ENCODE data around the gene ZNF296. TPM values are rescaled to one million over a fixed set of nuclear protein-coding genes. Genes with fewer than 3 reads are reported as not detected.

Gene ZNF296
- polyA plus RNA-seq, 1 donor from 2014 or later: 1.4 TPM

DNA sequence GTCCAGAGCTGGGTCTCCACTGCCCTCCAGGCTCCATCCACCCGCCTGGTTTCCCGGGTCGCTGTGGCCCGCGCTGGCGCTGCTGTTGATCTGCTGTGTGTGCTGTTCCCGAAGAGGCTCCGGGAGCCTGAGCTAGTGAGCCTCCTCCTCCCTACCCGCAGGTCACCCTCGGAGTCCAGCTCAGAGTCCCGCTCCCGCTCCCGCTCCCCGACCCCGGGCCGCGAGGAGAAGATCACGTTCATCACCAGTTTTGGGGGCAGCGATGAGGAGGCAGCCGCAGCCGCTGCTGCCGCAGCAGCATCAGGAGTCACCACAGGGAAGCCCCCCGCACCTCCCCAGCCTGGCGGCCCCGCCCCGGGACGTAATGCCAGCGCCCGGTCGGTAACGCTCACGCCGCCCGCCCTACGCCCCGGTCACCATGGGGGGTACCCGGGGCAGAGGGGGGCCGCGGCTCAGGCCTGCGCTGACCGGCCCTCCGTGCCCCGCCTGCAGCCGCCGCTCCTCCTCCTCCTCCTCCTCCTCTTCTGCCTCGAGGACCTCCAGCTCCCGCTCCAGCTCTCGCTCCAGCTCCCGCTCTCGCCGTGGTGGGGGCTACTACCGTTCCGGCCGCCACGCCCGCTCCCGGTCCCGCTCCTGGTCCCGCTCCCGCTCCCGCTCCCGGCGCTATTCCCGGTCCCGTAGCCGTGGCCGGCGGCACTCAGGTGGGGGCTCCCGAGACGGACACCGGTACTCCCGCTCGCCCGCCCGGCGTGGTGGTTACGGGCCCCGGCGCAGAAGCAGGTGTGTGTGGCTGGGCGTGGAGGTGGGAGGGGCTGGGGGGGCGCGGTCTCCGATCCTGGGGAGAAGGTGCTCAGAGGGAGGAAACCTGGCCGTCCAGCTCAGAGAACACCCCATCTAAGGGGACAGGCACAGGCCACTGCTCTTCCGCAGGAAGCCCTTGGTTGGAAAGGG lies 12.2 kb downstream of the ZNF296 start:
- no peak overlapping the region for H3K4me2 ChIP-seq (ENCODE audit: low read length)
- H3K9ac ChIP-seq (ENCODE audit: low read length): no peak overlapping the region
- no peaks in the 10 kb centered on the region for H3K9me2 ChIP-seq (ENCODE audit: insufficient read depth, low read length)
- no peaks in the 10 kb centered on the region for H3K79me2 ChIP-seq (replicated peaks; ENCODE audit: insufficient read depth, low read length)
- no peak overlapping the region for H2AFZ ChIP-seq (ENCODE audit: low read depth, low read length)
- H3K27me3 ChIP-seq (ENCODE audit: insufficient read depth, low read depth, low read length): no peaks in the 10 kb centered on the region
- TF ChIP-seq, protein P1, sequence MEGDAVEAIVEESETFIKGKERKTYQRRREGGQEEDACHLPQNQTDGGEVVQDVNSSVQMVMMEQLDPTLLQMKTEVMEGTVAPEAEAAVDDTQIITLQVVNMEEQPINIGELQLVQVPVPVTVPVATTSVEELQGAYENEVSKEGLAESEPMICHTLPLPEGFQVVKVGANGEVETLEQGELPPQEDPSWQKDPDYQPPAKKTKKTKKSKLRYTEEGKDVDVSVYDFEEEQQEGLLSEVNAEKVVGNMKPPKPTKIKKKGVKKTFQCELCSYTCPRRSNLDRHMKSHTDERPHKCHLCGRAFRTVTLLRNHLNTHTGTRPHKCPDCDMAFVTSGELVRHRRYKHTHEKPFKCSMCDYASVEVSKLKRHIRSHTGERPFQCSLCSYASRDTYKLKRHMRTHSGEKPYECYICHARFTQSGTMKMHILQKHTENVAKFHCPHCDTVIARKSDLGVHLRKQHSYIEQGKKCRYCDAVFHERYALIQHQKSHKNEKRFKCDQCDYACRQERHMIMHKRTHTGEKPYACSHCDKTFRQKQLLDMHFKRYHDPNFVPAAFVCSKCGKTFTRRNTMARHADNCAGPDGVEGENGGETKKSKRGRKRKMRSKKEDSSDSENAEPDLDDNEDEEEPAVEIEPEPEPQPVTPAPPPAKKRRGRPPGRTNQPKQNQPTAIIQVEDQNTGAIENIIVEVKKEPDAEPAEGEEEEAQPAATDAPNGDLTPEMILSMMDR (IDR thresholded peaks at IDR 0.05; ENCODE audit: poor library complexity, severe bottlenecking): no peak
- TF ChIP-seq MXI1 (conservative IDR thresholded peaks at IDR 0.05; ENCODE audit: poor library complexity, severe bottlenecking): no peak
- TF ChIP-seq, protein P2, sequence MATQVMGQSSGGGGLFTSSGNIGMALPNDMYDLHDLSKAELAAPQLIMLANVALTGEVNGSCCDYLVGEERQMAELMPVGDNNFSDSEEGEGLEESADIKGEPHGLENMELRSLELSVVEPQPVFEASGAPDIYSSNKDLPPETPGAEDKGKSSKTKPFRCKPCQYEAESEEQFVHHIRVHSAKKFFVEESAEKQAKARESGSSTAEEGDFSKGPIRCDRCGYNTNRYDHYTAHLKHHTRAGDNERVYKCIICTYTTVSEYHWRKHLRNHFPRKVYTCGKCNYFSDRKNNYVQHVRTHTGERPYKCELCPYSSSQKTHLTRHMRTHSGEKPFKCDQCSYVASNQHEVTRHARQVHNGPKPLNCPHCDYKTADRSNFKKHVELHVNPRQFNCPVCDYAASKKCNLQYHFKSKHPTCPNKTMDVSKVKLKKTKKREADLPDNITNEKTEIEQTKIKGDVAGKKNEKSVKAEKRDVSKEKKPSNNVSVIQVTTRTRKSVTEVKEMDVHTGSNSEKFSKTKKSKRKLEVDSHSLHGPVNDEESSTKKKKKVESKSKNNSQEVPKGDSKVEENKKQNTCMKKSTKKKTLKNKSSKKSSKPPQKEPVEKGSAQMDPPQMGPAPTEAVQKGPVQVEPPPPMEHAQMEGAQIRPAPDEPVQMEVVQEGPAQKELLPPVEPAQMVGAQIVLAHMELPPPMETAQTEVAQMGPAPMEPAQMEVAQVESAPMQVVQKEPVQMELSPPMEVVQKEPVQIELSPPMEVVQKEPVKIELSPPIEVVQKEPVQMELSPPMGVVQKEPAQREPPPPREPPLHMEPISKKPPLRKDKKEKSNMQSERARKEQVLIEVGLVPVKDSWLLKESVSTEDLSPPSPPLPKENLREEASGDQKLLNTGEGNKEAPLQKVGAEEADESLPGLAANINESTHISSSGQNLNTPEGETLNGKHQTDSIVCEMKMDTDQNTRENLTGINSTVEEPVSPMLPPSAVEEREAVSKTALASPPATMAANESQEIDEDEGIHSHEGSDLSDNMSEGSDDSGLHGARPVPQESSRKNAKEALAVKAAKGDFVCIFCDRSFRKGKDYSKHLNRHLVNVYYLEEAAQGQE (IDR thresholded peaks at IDR 0.05; ENCODE audit: borderline replicate concordance): no peak
- no peak for TF ChIP-seq POLR2AphosphoS5 (IDR thresholded peaks at IDR 0.05)
- TF ChIP-seq RAD21 (conservative IDR thresholded peaks at IDR 0.05): no peak
- no peak for TF ChIP-seq EZH2 (IDR thresholded peaks at IDR 0.05; ENCODE audit: borderline replicate concordance, insufficient read depth, low read length, poor library complexity, severe bottlenecking)
- TF ChIP-seq SMC3 (conservative IDR thresholded peaks at IDR 0.05; ENCODE audit: poor library complexity): no peak
- TF ChIP-seq TAF1 (IDR thresholded peaks at IDR 0.05; ENCODE audit: low read depth): no peak
- TF ChIP-seq EP300 (conservative IDR thresholded peaks at IDR 0.05; ENCODE audit: poor library complexity, severe bottlenecking): no peak
- no peaks in the 10 kb centered on the region for H3F3A ChIP-seq (ENCODE audit: insufficient read depth, low read length, poor library complexity, severe bottlenecking)
- H3K36me3 ChIP-seq (ENCODE audit: insufficient read depth, low read length): no peaks in the 10 kb centered on the region
- no peak overlapping the region for H3K4me3 ChIP-seq (ENCODE audit: low read length)
- H3K9me3 ChIP-seq (ENCODE audit: low read length): no peaks in the 10 kb centered on the region
- no peak overlapping the region for H3K27ac ChIP-seq (ENCODE audit: low read length)
- H4K20me1 ChIP-seq (ENCODE audit: insufficient read depth): no peaks in the 10 kb centered on the region

- no peak overlapping the region for H3K27ac ChIP-seq (ENCODE audit: low read length)
- no peaks in the 10 kb centered on the region for H3F3A ChIP-seq (ENCODE audit: insufficient read depth, low read length, poor library complexity, severe bottlenecking)
- no peaks in the 10 kb centered on the region for H3K36me3 ChIP-seq (ENCODE audit: insufficient read depth, low read length)
- TF ChIP-seq TAF1 (IDR thresholded peaks at IDR 0.05; ENCODE audit: low read depth) (no peak), MXI1 (conservative IDR thresholded peaks at IDR 0.05; ENCODE audit: poor library complexity, severe bottlenecking) (no peak), EZH2 (IDR thresholded peaks at IDR 0.05; ENCODE audit: borderline replicate concordance, insufficient read depth, low read length, poor library complexity, severe bottlenecking) (no peak), SMC3 (conservative IDR thresholded peaks at IDR 0.05; ENCODE audit: poor library complexity) (no peak), POLR2AphosphoS5 (IDR thresholded peaks at IDR 0.05) (no peak), RAD21 (conservative IDR thresholded peaks at IDR 0.05) (no peak), EP300 (conservative IDR thresholded peaks at IDR 0.05; ENCODE audit: poor library complexity, severe bottlenecking) (no peak)
- TF ChIP-seq, protein P2 (IDR thresholded peaks at IDR 0.05; ENCODE audit: borderline replicate concordance): no peak
- TF ChIP-seq, protein P1 (IDR thresholded peaks at IDR 0.05; ENCODE audit: poor library complexity, severe bottlenecking): no peak
- H3K27me3 ChIP-seq (ENCODE audit: insufficient read depth, low read depth, low read length): no peaks in the 10 kb centered on the region
- no peak overlapping the region for H3K4me3 ChIP-seq (ENCODE audit: low read length)
- H3K9me2 ChIP-seq (ENCODE audit: insufficient read depth, low read length): no peaks in the 10 kb centered on the region
- H3K79me2 ChIP-seq (replicated peaks; ENCODE audit: insufficient read depth, low read length): no peaks in the 10 kb centered on the region
- H3K9ac ChIP-seq (ENCODE audit: low read length): no peak overlapping the region
- H4K20me1 ChIP-seq (ENCODE audit: insufficient read depth): no peaks in the 10 kb centered on the region
- H3K4me2 ChIP-seq (ENCODE audit: low read length): no peak overlapping the region
- no peaks in the 10 kb centered on the region for H3K9me3 ChIP-seq (ENCODE audit: low read length)
- H2AFZ ChIP-seq (ENCODE audit: low read depth, low read length): no peak overlapping the region
Observed at GRCh38 chr19:45061965-45062364, 14.3 kb downstream of the ZNF296 start.

All from neural cell (in vitro differentiated cells).